Neutrophil (primary cell): Measurements from ENCODE around the gene POC1A.

ENCODE experiments used
- H3K27ac ChIP-seq: fragments of 200-600 bp; sonication (generic); 2 replicates; pipeline ENCODE4 v1.5.1; 2016; ENCODE audit warnings: mild to moderate bottlenecking, moderate library complexity
- H3K27me3 ChIP-seq: fragments of 200-600 bp; sonication (generic); 2 replicates; pipeline ENCODE4 v1.6.0; 2016; ENCODE audit warnings: mild to moderate bottlenecking
- H3K36me3 ChIP-seq: fragments of 200-600 bp; sonication (generic); 2 replicates; pipeline ENCODE4 v1.5.1; 2017
- H3K4me1 ChIP-seq, 2 experiments: fragments of 200-600 bp in 1 of 2; sonication (generic) in 1 of 2; 1 replicate in 1 of 2; 2 replicates in 1 of 2; pipeline versions ENCODE4 v1.5.1 to v1.6.1; 2013 to 2016; ENCODE audit warnings: low read depth in 1 of 2, low read length in 1 of 2, mild to moderate bottlenecking in 1 of 2, moderate library complexity in 1 of 2; ENCODE audit not compliant: control insufficient read depth in 1 of 2, insufficient read depth in 1 of 2
- H3K4me3 ChIP-seq, 2 experiments: fragments of 200-600 bp in 1 of 2; sonication (generic) in 1 of 2; 1 replicate in 1 of 2; 2 replicates in 1 of 2; pipeline ENCODE4 v1.5.1; 2013 to 2016; ENCODE audit warnings: low read depth in 1 of 2, low read length in 1 of 2, mild to moderate bottlenecking in 1 of 2, moderate library complexity in 1 of 2
- H3K9me3 ChIP-seq: fragments of 200-600 bp; sonication (generic); 2 replicates; pipeline ENCODE4 v1.5.1; 2016
- TF ChIP-seq, protein P1 (sequence below): fragments of 200-600 bp; sonication (generic); IDR thresholded peaks from 2 replicates; pipeline ENCODE4 v1.5.1; 2016; ENCODE audit warnings: antibody characterized with exemption

The POC1A gene

DNA sequence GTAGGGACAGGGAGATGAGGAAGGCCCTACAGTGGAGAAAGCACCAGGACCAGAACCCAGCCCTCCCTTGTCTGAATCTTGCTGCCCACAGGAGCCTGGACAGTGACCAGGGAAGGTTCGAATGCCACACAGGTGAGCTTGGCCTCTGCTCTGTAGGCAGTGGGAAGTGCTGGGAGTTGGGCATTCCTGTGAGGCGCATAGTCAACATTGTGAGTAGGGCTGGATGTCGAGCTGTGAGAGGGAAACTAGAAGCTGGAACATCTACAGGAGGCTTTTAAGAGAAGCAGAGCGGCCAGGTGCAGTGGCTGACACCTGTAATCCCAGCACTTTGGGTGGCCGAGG is 23.4 kb upstream of the POC1A start:
- no peaks in the 10 kb centered on the region for H3K36me3 ChIP-seq
- no peak overlapping the region for H3K4me3 ChIP-seq
- H3K9me3 ChIP-seq = no peaks in the 10 kb centered on the region
- no peaks in the 10 kb centered on the region for H3K27me3 ChIP-seq
- H3K27ac ChIP-seq = no peak overlapping the region
- H3K4me1 ChIP-seq = peaks cover 0 to 10% of the 10 kb centered on the region in 2 experiments
- TF ChIP-seq, protein P1, sequence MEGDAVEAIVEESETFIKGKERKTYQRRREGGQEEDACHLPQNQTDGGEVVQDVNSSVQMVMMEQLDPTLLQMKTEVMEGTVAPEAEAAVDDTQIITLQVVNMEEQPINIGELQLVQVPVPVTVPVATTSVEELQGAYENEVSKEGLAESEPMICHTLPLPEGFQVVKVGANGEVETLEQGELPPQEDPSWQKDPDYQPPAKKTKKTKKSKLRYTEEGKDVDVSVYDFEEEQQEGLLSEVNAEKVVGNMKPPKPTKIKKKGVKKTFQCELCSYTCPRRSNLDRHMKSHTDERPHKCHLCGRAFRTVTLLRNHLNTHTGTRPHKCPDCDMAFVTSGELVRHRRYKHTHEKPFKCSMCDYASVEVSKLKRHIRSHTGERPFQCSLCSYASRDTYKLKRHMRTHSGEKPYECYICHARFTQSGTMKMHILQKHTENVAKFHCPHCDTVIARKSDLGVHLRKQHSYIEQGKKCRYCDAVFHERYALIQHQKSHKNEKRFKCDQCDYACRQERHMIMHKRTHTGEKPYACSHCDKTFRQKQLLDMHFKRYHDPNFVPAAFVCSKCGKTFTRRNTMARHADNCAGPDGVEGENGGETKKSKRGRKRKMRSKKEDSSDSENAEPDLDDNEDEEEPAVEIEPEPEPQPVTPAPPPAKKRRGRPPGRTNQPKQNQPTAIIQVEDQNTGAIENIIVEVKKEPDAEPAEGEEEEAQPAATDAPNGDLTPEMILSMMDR = no peak

DNA sequence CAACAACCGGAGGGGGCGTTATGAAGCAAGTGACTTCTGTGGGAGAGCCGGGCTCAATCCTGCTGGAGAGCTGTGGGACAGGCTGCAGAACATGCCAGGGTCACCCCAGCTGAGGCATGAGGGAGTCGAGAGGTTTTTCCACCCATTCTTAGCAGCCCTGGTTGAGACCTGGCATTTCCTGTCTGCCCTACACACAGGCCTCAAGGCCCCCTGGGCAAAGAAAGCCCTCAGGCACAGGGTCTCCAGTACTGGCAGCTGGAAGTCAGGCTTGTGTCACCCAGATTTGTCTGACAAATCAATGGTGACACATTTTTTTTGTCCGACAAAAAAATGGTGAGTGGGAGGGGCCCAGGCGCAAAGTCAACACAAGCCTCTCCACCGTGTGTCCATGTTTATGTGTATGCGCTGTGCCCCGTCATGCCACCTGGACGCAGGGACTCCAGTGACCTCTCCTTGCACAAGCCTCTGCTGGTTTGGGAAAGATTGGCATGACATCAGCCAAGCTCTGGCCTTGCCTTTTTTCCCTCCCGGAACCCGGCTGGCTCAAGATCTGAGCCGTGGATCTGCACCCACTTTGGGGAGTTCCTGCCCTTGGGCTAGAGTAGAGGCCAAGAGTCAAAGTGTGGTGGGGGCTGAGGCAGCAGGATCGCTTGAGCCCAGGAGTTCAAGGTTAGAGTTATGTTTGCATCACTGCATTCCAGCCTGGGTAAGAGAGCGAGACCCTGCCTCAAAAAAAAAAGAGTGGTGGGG is 22.9 kb upstream of the POC1A start:
- H3K36me3 ChIP-seq = no peaks in the 10 kb centered on the region
- no peaks in the 10 kb centered on the region for H3K27me3 ChIP-seq
- H3K27ac ChIP-seq = no peak overlapping the region
- H3K4me1 ChIP-seq = peaks cover 0 to 7% of the 10 kb centered on the region in 2 experiments
- no peaks in the 10 kb centered on the region for H3K9me3 ChIP-seq
- TF ChIP-seq, protein P1 = no peak
- no peak overlapping the region for H3K4me3 ChIP-seq

DNA sequence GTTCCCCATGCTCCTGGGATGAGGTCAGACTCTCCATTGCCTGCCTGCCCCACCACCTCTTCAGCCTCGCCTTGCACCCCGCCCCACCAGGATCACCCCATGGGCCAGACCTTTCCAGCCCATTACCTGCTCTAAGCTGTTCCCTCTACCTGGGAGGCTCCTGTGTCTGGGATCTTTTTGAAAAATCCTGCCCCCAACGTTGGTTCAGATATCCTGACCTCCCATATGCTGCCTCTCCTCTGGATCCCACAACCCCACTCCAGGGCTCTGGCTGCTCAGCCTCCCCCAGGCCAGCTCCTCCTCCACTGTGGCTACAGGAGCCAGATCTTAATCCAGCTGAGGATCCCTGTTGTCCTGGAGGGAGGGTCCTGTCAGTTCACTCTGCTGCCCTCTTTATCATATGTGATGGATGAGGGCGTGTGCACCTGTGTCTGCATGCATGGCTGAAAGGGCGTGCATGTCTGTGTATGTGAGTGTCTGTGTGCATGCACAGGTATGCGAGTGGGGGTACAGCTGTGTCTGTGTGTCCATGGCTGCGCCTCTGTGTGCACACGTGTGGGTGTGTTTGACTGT is 22.0 kb upstream of the POC1A start:
- no peak overlapping the region for H3K27ac ChIP-seq
- H3K27me3 ChIP-seq = no peaks in the 10 kb centered on the region
- H3K4me3 ChIP-seq = no peak overlapping the region
- H3K9me3 ChIP-seq = no peaks in the 10 kb centered on the region
- H3K4me1 ChIP-seq = no peaks in the 10 kb centered on the region
- no peaks in the 10 kb centered on the region for H3K36me3 ChIP-seq
- TF ChIP-seq, protein P1 = no peak

DNA sequence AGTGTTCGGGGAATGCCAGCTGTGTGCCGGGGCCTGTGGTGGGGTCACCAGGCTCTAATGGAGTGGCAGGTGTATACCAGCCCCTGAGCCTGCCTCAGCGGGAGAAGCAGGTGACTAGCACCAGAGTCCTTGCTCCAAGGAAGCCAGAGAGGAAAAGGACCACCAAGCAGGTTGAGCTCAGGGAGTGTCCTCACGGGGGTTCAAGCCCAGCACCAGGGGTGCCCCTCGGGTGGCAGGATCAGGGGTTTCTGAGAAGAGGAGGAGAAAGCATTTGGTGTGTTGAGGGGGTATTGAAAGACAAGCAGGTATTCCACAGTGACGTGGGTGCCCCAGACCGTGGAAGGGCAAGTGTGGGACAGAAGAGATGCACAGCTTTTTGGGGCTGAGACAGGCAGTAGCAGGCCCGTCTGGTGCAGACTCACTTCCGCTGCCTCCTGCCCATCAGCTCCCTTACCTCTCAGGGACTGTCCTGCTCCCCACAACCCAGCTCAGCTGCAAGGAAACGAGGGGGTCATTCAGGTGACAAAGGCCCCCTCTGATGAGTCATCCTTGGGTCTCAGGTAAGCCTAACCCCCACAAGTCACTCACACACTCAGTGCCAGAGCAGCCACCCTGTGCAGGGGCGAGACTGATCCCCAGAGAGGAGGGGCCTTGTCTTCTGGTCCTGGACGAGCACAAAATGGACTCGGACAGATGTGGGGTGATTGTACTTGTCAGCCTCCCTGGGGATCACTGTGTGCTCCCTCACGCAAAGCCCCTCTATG is 21.4 kb upstream of the POC1A start:
- Histone ChIP-seq H3K36me3 (no peaks in the 10 kb centered on the region), H3K9me3 (no peaks in the 10 kb centered on the region), H3K4me3 (no peak overlapping the region), H3K27ac (no peak overlapping the region), H3K4me1 (no peaks in the 10 kb centered on the region), H3K27me3 (no peaks in the 10 kb centered on the region)
- TF ChIP-seq, protein P1 = no peak

DNA sequence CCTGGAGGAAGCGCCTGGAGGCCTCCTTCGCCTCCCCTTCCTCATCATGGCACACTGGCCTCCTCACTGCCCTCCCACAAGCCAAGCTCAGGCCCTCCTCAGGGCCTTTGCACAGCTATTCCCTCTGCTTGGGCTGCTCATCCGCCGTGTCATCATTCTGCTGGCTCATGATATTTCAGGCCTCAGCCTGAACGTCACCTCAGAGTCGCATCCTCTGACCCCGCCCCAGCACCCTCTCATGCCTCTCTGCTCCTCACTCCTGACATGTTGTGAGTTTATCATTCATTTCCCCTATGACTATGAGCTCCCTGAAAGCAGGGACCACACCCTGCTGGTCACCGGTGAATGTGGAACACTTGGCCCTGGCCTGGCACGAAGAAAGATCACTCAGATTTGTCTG is 20.7 kb upstream of the POC1A start:
- TF ChIP-seq, protein P1 = no peak
- Histone ChIP-seq H3K4me3 (no peak overlapping the region), H3K9me3 (no peaks in the 10 kb centered on the region), H3K27me3 (no peaks in the 10 kb centered on the region), H3K4me1 (no peaks in the 10 kb centered on the region), H3K27ac (no peak overlapping the region), H3K36me3 (no peaks in the 10 kb centered on the region)
